RPMI8226 (cell line): ENCODE data around the gene RNF26.

Source experiments
- DNase-seq: peaks from one replicate; pipeline ENCODE4 v3.0.0-alpha.2; 2015

Gene RNF26

DNA sequence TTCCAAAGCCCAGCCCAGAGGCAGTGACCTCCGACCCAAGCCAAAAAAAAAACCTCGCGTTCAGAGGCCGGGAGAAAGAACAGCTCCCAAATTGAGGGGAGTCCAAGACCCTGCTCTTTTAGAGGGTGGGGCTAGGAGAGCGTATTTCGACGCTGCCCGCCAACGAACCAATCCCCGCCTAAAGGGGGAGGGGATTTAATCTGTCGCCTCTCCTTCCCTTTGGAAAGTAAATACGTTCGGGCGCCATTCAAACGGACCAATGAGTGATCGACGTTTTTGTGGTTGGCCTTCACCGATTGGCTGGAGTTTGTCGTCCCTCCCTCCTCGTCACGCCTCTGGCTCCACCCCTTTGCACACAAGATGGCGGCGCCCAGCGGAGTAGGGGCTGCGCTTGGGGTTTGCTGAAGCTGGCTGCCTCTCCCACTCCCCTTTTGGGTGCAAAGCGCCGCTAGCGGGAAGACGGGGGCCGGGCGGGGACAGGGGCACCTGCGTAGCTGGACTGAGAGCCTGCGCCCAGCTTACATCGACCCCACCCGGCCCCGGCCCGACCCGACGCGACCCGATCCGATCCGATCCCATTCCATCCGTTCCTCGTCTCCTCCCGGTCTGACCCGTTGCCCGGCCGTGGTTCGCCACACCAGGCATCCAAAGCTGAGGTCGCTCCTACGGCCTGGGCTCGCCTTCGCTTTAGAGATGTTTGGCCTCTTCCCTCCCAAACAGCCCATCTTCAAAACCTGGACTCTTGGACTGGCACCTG lies at the start of gene RNF26:
Gene RNF26 (plus strand): TSS at position 354 of the 757 bp plus-strand sequence. CDS start 596 bp downstream, outside the sequence.
- peak; percentile 93 for DNase-seq

DNA sequence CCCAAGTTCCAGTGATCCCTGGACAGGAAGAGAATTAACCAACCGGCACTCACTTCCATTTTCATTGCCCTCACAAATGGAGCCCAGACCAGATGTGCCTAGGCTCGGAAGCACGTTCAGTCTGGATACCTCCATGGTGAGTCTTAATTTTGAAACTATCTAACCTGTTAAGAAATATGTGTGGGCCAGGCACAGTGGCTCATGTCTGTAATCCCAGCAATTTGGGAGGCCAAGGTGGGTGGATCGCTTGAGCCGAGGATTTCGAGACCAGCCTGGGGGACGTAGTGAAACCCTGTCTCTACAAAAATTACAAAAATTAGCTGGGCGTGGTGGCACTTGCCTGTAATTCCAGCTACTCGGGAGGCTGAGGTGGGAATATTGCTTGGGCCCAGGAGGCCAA lies 48.9 kb upstream of the RNF26 start:
- DNase-seq = no peak

DNA sequence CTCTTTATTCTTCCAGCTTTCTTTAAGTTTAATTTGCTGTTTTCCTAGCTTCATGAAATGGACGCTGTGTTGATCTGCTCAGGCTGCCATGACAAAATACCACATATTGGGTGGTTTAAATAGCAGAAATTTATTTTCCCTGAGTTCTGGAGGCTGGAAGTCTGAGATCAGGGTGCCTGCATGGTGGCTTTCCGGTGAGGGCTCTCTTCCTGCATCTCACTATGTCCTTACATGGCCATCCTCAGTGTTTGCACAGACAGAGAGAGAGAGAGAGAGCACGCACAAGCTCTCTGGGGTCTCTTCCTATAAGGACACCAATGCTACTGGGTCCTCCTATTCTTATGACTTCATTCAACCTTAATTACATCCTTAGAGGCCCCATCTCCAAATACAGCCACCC lies 46.1 kb upstream of the RNF26 start:
- no peak for DNase-seq

DNA sequence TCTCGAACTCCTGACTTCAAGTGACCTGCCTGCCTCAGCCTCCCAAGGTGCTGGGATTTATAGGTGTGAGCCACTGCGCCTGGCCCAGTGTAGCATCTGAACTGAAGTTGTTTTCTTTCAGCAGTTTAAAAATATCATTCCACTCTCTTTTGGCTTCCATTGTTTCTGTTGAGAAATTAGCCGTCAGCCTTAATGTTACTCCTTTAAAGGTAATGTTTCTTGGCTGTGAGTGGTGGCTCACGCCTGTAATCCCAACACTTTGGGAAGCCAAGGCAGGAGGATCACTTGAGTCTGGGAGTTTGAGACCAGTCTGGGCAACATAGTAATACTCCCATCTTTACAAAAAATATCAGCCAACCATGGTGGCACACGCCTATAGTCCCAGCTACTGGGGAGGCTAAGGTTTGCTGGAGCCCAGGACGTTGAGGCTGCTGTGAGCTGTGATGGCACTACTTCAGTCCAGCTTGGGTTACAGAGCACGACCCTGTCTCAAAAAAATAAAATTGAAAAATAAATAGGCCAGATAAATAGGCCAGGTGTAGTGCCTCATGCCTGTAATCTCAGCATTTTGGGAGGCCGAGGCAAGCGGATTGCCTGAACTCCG lies 43.3 kb upstream of the RNF26 start:
- DNase-seq = no peak

DNA sequence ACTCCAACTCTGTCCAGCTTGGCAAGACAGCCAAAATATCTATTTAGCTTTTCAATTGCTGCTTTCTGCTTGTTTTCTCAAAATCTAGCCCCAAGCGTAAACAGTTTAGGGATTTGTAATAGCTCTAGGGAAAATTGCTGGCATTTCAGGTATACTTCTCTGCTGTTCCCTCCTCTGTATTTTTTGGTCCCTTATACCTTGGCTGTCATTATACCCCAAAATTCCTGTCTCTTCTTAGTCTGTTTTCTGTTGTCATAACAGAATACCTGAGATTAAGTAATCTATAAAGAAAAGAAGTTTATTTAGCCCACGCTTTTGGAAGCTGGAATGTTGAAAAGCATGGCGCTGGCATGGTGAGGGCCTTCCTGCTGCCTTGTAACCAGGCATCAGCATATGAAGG lies 40.9 kb upstream of the RNF26 start:
- no peak for DNase-seq

DNA sequence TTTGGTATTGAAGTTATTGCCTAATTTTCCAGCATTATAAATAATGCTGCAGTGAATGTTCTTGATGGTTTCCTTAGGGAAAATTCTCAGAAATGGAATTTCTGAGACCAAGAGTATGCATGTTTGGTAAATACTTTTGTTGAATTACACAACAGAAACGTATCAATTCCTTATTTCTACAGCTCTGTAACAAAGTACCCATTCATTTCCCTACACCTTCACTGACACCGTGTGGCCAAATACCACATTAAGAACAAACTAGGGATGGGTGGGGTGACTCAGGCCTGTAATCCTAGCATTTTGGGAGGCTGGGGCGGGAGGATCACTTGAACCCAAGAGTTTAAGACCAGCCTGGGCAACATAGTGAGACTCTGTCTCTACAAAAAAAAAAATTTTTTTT lies 39.1 kb upstream of the RNF26 start:
- DNase-seq = no peak

DNA sequence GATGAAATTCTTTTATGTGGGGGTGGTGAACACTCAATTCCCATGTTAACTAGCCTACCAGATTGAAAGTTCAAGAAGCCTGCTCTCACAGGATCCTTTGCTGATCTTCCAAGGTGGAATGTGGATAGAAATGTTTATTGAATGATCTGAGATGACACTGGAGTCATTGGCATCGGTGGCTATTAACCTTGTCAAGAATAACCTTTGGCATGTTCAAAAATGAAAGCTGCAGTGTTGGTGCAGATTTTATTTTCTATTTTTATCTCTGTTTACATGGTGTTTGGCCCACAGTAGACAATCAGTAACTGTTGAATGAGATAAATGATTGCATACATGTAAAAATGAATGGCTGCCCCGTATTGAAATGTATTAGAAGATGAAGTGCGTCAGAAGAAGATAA lies 36.4 kb upstream of the RNF26 start:
- no peak for DNase-seq

DNA sequence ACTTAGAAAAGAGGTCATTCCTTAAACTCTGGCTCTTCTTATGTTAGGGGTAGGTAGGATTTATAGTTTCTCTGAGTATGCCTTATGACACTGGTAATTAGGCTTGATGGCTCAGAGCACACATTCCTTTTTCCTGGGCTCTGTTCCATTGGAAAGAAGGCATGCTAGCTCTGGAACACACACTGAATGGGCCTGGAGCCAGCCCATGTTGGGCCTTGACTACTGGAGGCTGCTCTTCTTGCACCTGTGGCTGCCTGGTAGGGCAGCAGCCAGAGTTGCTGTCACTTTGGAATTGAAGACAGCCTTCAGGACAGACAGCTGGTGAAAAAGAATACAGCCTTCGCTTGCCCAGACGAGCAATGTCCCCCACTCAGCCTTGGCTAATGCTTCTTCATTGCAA lies 35.6 kb upstream of the RNF26 start:
- no peak for DNase-seq

DNA sequence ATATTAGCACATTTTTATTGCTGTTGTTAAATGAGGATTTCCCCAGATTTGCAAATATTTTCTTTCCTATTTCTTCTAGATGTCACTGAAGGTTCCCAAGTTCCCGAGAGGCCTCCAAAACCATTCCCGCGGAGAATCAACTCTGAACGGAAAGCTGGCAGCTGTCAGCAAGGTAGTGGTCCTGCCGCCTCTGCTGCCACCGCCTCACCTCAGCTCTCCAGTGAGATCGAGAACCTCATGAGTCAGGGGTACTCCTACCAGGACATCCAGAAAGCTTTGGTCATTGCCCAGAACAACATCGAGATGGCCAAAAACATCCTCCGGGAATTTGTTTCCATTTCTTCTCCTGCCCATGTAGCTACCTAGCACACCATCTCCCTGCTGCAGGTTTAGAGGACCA lies 34.9 kb upstream of the RNF26 start:
- DNase-seq = no peak

DNA sequence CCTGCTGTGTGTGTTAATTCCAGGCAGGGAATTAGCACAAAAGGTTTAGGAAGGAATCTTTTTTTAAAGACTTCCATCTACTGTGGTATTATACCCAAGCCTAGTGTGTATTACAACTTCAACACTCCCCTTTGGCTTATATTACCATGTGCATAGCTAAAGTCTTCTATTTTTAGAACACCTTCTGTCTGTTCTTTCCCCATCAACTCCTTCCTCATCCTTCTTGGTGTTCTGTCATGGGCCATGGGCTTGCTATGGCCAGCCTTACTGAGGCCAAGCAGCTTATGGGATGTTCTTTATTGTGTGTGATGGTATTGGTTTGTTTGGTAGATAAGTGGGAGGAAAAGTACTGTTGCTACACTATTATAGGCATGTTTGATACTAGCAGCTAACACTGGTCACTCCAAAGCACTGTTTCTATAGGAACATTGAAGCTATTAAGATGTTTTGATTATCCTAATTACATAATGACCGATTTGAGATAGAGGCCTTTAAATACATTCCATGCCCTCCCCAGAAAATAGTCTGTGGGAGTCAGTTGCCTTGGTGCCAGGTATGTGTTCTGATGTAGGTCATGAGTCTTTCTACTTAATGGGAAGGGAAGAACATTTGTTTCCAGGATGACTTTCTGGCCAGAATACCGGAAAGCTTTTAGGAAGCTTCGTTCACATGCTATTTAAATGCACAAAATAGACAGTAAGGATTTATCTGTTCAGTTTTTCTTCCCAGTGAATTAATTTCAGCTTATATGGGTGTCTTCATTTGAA lies 33.9 kb upstream of the RNF26 start:
- no peak for DNase-seq

DNA sequence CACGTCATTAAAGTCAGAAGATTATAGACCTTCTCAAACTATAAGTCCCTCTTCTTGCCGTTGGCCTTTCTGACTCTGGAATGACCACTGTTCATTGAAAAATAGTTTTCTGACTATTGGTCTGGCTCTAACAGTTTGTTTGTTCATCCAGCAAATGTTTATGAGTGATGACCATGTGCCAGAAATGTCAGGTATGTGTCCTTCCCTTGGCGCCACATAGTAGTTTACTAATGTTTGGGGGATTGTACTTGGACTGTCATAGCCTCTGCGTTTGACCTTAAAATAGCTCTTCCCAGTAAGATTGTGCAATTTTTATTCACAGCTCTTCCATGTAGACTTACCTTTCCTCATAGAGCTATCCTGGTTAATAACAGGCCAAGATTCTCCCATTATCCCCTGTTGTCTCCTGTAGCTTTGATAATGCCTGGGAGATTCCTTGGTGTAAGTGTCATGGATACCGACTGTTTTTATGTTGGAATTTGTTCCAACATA lies 31.1 kb upstream of the RNF26 start:
- DNase-seq = no peak

DNA sequence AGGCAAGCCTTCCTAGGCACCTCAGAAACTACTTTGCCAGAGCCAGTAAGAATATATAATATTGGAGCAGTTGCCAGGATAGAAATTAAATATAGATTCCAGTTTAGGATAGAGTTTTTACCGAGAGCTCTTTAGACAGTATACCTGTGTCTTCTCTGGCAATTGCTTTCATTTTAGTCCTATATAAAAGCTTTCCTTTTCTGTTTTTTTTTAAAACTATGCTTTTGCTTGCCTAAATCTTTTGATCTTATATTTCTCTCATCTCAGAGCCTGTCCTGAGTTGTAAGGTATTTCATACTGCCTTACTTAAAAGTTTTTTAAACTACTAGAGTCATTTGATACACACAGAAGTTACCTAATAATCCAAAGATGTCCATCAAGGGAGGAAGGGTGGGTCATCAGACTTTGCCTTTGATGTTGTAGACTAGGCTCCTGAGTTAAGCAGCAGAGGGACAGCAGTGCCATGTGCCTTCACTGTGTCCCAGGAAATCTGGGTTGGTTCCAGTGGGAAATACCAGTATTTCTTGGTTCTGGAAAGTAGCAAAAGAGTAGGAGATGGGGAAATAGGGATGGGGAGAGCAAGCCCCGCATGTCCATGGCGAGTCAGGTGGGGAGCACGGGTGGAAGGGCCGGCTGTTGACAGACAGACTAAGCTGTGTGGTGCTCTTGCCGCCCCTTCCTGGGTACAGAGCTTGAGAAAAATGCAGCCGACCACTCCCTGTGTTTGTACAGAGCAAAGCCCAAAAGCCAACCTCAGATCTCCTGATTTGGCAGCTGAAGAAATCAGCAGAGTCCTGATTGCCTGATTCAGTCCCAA lies 28.6 kb upstream of the RNF26 start:
- DNase-seq = no peak

DNA sequence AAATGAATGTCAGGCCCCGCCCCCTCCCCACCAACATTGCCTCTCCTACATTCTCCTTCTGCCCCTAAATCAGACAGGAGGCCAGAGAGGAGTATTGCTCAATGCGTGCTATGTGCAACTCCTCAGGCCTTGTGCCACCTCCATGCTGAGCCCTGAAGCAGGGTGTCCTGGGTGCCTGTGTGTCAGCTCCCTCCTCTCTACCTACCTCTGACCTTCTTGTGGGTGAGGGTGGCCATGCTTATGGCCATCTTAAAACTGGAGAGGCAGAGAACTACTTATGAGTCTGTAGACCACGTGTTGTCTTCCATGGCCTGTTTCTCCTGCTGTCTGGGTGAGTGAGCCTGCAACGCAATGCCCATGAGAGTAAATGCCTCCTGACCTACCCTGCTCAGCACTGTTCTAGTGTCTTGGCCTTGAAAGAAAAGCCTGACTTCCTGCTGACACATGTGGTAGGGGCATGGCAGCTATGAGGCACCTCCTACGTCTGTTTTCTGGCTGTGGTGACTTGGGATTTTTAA lies 27.9 kb upstream of the RNF26 start:
- no peak for DNase-seq

DNA sequence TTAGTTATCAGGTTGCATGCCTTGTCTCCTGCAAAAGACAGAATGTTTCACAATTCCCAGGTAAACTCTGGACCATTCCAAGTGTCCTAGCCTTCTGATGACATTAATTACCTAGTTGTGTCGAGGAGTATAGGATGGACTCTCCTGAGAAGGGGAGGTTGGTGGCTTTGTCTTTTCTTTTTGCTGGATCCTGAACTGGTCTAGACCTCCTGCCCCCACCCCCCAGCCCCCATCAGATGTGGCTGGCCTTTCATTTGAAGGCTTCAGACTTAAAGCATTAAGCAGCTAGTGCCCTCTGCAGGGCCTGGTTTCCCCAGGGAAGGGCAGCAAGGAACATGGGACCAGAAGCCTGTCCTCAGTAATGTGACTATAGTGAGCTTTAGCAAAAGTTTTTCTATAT lies 27.1 kb upstream of the RNF26 start:
- DNase-seq = no peak

DNA sequence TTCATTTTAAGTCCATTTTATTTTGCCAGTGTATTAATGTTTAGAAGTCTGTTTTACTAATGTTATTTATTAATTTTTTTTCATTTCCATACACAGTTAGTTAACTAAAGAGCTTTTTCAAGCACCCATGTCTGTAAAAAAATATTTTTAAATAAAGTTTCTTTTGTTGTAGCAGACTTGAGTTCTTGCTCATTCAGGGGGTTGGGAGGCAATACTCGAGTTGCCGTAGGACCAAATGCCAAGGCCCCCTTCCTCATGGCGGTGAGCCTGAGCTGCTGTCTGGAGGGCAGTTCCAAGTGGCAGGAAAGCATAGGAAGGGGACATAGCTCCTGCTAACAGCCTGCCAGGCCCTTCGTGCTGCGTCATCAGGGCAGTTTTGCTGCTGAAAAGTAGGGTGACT lies 26.4 kb upstream of the RNF26 start:
- DNase-seq = no peak

DNA sequence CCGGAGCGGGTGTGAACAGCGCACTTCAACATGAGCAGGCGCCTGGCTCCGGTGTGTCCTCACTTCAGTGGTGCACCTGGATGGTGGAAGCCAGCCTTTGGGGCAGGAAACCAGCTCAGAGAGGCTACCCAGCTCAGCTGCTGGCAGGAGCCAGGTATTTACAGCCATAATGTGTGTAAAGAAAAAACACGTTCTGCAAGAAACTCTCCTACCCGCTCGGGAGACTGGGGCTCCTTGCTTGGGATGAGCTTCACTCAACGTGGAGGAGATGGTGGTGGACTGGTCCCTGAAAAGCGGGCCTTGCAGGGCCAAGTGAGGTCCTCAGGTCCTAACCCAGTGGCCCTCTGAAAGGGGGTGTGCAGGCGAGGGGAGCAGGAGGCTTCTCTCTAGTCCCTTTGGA lies 24.9 kb upstream of the RNF26 start:
- no peak for DNase-seq

DNA sequence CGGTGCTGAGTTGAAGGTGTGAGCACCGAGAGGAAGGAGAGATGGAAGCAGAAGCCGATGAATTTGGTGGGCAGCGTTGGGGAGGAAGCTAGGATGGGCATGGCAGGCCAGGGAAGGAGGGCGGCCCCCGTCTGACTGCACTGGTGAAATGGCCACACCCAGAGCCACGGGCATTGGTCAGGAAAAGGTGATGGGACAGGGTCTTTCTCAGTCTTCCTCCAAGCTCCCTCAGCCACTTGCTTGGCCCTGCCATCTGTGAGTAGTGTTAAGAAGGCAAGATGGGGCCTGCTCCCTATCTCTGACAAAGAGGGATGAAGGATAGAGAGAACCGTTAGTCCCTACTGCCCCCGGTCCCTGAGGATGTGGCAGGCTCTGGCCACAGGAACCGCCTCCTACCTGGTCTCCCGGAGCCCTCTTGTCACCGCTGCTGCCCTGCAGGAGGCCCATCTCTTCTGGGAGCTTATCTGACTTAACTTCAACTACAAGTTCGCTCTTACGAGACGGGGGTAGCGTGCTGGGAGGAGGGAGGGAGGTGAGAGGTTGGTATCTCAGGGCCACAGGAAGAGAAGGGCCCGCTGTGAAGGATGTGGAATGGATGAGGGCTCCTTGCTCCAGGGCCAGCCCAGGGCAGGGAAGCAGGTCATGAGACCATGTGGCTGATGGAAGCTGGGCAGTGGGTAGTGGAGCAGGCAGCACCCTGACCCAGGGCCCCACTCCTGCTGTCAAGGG lies 24.2 kb upstream of the RNF26 start:
- no peak for DNase-seq

DNA sequence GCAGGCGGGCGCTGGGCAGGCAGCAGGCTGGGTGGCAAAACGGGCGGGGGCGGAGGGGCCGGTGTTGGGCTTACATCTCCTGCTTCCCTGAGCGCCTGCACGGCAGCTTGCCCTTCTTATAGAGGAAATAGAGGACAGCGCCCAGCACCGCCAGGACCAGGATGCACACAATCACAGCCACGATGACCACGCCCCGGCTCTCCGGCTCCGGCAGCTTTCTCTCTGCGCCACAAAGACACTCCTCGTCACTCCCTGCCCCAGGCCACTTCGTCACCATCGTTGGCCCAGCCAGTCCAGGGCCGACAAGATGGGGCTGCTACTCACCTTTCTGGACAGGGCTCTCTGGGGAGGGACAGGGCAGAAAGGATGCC lies 23.7 kb upstream of the RNF26 start:
- DNase-seq = no peak

DNA sequence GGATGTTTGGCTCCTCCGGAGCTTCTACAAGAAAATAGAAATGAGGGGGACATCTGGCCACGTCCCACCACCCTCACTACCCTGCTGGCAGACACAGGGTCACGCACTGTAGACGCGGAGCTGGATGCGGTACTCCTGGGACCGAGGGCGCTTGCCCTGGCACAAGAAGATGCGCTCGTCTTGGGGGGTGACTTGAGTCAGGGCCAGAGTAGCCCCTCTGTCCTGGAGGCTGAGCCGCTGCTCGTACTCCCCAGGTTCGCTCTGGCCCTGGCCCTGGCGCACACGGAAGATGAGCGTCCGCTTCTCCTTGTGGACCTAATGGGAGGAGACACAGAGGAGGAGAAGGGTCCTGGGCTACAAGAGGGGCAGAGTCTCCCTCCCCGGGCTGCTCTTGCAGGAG lies 19.6 kb upstream of the RNF26 start:
- DNase-seq = no peak

DNA sequence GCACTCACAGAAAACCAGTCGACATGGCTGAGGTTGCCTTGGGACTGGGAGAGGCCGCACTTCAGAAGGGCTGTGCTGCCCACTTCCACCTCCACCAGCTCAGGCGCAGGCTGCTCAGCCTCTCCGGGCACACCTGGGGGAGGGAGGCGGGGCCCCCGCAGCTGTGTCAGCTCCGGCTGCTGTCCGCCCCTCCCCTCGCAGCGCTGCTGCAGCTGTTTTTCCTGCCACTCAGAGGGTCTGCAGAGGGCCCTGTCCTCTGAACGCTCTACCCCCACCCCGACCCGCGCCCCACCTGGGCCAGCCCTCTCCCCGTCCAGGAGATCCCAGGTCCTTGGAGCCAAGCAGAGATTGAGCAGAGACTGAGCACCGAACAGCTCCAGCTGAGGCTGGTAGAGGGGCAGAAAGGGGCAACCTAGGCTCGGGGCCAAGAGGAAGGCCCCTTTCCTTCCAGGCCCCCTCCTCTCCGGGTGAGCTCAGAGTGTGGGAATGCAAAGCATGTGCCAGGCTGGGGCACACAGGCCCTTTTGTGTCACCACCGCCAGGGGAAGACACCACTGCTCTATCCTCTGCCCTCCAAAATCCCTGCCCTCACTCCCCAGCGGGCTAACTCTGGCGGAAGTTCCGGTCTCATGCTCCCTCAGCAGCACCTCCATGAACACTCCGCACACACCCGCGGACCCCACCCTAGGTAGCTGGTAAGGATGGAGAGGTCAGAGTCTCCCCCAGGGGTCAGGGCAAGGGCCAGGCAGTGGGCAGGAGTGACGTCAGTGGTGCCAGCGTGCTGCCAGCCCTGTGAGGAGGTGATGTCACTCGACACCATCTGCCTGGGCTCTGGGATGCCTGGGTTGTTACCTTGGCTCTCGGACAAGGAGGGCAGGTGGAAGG lies 19.0 kb upstream of the RNF26 start:
- DNase-seq = peak; percentile 87
